ENCODE data around the gene HDGFL2. TPM values are rescaled to one million over a fixed set of nuclear protein-coding genes. Genes with fewer than 3 reads are reported as not detected.
A peak's percentile ranks its signal among the peaks of the same experiment; 100 is the strongest.

HDGFL2 gene
- total RNA-seq (186 and 246 TPM in 2 replicates), polyA plus RNA-seq (123 and 140 TPM in 2 replicates)

DNA sequence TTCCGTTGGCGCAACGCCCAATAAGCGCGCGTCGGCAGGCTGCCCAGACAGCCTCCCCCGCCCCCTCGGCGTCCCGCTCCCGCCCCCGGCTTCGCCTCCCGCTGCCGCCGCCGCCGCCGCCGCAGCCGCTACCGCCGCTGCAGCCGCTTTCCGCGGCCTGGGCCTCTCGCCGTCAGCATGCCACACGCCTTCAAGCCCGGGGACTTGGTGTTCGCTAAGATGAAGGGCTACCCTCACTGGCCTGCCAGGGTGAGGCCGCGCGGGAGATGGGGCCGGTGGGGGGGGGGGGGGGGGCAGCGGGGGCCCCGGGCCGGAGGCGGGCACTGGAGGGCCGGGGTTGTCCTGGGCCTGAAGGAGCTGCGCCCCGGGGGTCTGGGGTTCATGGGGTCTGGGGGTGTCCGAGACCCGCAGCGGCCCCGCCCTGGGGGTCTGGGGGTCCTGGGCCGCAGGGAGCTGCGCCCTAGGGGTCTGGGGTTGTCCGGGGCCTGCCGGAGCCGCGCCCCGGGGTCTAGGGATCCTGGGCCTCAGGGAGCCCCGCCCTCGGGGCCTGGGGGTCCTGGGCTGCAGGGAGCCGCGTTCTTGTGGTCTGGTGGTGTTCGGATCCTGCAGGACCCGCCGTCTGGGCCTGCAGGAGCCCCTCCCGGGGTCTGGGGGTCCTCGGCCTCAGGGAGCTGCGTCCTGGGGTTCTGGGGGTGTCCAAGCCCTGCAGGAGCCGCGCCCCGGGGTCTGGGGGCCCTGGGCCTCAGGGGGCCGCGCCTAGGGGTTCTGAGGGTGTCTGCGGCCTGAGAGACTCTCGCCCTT is at the start of gene HDGFL2:
Gene HDGFL2, plus strand, starts transcription at position 124 of the 801 bp plus-strand sequence. Its CDS starts 54 bp downstream, at position 178.
- Histone ChIP-seq H3K4me3 (peak within 1 kb of the TSS; percentile 91), H3K27me3 (no peaks in the 10 kb centered on the region), H3K36me3 (peaks cover 8% of the 10 kb centered on the region), H3K9me3 (ENCODE audit: low read depth) (no peaks in the 10 kb centered on the region), H3K27ac (peak within 1 kb of the TSS; percentile 79), H3K4me1 (ENCODE audit: low read depth) (peaks cover 4% of the 10 kb centered on the region)
- TF ChIP-seq, protein P1, sequence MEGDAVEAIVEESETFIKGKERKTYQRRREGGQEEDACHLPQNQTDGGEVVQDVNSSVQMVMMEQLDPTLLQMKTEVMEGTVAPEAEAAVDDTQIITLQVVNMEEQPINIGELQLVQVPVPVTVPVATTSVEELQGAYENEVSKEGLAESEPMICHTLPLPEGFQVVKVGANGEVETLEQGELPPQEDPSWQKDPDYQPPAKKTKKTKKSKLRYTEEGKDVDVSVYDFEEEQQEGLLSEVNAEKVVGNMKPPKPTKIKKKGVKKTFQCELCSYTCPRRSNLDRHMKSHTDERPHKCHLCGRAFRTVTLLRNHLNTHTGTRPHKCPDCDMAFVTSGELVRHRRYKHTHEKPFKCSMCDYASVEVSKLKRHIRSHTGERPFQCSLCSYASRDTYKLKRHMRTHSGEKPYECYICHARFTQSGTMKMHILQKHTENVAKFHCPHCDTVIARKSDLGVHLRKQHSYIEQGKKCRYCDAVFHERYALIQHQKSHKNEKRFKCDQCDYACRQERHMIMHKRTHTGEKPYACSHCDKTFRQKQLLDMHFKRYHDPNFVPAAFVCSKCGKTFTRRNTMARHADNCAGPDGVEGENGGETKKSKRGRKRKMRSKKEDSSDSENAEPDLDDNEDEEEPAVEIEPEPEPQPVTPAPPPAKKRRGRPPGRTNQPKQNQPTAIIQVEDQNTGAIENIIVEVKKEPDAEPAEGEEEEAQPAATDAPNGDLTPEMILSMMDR (IDR thresholded peaks at IDR 0.05; ENCODE audit: low read depth, low read length), result no peak
- DNase-seq (ENCODE audit: low read depth in 1 of 2, low spot score in 1 of 2), result no peak

DNA sequence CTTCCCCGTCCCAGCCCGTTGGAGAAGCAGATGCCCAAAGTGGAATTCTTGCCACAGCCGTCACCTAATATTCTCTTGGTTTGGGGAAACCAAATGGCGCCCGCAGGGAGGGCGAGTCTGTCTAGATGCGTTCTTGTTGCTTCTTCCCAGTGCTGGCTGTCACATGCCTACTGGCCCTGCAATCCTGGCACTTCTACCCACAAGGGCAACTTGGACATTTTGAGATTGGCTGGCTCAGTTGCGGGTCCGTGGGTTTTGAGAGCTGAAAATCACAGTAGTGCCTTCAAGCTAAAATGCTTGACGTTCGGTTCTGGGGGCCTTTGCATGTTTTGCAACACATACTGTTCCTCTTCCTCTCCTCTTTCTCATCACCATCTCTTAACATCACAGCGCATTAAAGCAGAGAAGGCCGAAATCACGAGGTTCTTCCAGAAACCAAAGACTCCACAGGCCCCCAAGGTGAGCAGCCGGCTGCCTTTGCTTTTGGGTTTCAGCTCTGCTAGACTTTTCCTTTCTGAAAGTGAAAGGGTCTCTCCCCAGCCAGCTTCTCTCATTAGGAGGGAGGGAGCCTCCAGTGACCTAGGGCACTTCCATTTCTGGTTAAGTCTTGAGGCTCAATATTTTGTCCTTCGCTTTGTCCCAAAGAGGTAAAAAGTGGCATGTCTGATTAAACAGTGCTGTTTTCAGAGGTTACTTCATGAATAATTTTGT is 48.5 kb upstream of the HDGFL2 start:
- H3K4me1 ChIP-seq (ENCODE audit: low read depth), result no peaks in the 10 kb centered on the region
- no peaks in the 10 kb centered on the region for H3K27me3 ChIP-seq
- H3K36me3 ChIP-seq, result no peaks in the 10 kb centered on the region
- H3K4me3 ChIP-seq, result no peak overlapping the region
- DNase-seq (ENCODE audit: low read depth in 1 of 2, low spot score in 1 of 2), result no peak
- H3K9me3 ChIP-seq (ENCODE audit: low read depth), result no peaks in the 10 kb centered on the region
- H3K27ac ChIP-seq, result no peak overlapping the region
- TF ChIP-seq, protein P1 (IDR thresholded peaks at IDR 0.05; ENCODE audit: low read depth, low read length), result no peak

DNA sequence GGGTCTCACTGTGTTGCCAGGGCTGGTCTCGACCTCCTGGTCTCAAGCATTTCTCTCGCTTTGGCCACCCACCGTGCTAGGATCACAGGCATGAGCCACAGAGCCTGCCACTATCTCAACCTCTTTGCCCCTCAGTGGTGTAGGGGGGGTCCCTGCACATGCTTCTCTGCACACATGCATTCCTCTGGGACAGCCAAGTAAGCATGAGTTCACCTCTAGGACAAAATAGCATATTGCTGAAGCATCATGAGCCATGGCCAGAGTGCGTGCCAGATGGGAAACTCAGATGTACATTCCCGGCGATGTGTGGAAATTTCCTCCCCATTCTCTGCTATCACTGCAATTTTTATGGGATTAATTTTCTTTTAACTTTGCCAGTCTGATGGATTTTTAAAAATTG is 46.6 kb upstream of the HDGFL2 start:
- no peaks in the 10 kb centered on the region for H3K4me1 ChIP-seq (ENCODE audit: low read depth)
- DNase-seq (ENCODE audit: low read depth in 1 of 2, low spot score in 1 of 2), result peak in 1 of 2 donors; percentile 74
- H3K36me3 ChIP-seq, result peaks cover 3% of the 10 kb centered on the region
- TF ChIP-seq, protein P1 (IDR thresholded peaks at IDR 0.05; ENCODE audit: low read depth, low read length), result no peak
- H3K9me3 ChIP-seq (ENCODE audit: low read depth), result no peaks in the 10 kb centered on the region
- no peak overlapping the region for H3K4me3 ChIP-seq
- no peaks in the 10 kb centered on the region for H3K27me3 ChIP-seq
- H3K27ac ChIP-seq, result no peak overlapping the region

DNA sequence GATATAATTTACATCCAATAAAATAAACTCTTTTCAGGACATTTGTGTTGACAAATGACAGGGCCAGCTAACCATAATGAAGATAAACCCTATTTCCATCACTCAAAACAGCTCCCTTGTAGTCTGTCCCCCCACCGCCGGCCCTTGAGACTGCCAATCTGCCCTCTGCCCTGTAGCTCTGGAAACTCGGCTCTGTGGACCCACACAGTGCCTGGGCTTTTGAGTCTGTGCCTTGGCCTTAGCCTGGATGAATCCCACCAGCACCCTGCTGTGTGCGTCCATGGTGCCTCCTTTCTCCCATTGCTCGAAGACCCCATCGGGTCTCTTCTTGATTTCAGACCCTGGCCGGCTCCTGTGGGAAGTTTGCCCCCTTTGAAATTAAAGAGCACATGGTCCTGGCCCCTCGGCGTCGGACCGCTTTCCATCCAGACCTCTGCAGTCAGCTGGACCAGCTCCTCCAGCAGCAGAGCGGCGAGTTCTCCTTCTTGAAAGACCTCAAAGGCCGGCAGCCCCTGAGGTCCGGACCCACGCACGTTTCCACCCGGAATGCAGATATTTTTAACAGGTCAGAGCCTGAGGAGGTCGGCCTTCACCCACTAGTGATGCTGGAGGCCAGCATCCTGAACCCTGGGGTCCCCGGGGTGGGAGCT is 43.6 kb upstream of the HDGFL2 start:
- Histone ChIP-seq H3K27ac (no peak overlapping the region), H3K4me3 (no peak overlapping the region), H3K4me1 (ENCODE audit: low read depth) (no peaks in the 10 kb centered on the region), H3K9me3 (ENCODE audit: low read depth) (no peaks in the 10 kb centered on the region), H3K36me3 (peaks cover 13% of the 10 kb centered on the region), H3K27me3 (no peaks in the 10 kb centered on the region)
- TF ChIP-seq, protein P1 (IDR thresholded peaks at IDR 0.05; ENCODE audit: low read depth, low read length), result no peak
- DNase-seq (ENCODE audit: low read depth in 1 of 2, low spot score in 1 of 2), result no peak

DNA sequence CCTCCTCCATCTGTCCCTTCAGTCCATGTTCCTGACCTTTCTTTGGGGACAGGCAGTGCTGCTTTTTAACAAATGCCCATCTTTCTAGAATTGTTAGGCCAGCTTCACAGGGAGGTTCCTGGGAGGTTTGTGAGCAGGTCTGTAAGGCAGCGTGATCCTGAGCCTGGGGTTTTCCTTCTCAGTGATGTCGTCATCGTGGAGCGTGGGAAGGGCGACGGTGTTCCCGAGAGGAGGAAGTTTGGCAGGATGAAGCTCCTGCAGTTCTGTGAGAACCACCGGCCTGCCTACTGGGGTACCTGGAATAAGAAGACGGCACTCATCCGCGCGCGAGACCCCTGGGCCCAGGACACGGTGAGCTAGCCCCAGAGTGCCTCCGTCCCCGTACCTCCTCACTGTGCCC is 42.8 kb upstream of the HDGFL2 start:
- H3K27me3 ChIP-seq, result no peaks in the 10 kb centered on the region
- H3K36me3 ChIP-seq, result peaks cover 13% of the 10 kb centered on the region

More for the DNA sequence above, 42.8 kb upstream of the HDGFL2 start:
- H3K4me1 ChIP-seq (ENCODE audit: low read depth), result no peaks in the 10 kb centered on the region
- DNase-seq (ENCODE audit: low read depth in 1 of 2, low spot score in 1 of 2), result no peak
- H3K9me3 ChIP-seq (ENCODE audit: low read depth), result no peaks in the 10 kb centered on the region
- no peak overlapping the region for H3K27ac ChIP-seq
- H3K4me3 ChIP-seq, result no peak overlapping the region
- TF ChIP-seq, protein P1 (IDR thresholded peaks at IDR 0.05; ENCODE audit: low read depth, low read length), result no peak

Data from cardiac muscle cell (in vitro differentiated cells and primary cell).